SK-N-SH (cell line): ENCODE data around the gene CUX1.

Source experiments
- EP300 ChIP-seq, 2 experiments: IDR thresholded peaks; 2 replicates each; pipeline versions ENCODE4 v1.4.0 to v1.6.1; 2012; ENCODE audit warnings: borderline replicate concordance in 1 of 2, low read depth in 1 of 2, low read length in 1 of 2
- RAD21 ChIP-seq: IDR thresholded peaks from 2 replicates; pipeline ENCODE4 v1.6.1; 2012; ENCODE audit warnings: mild to moderate bottlenecking, low read length
- RFX5 ChIP-seq: IDR thresholded peaks from 2 replicates; pipeline ENCODE4 v1.6.1; 2012; ENCODE audit warnings: mild to moderate bottlenecking, improper control_type of control experiment, low read length
- RXRA ChIP-seq: IDR thresholded peaks from 2 replicates; pipeline ENCODE4 v1.4.0; 2012; ENCODE audit warnings: low read depth, mild to moderate bottlenecking, borderline replicate concordance
- SMC3 ChIP-seq: IDR thresholded peaks from 2 replicates; pipeline ENCODE4 v1.6.1; 2012; ENCODE audit warnings: low read depth, low read length, improper control_type of control experiment

- no peak for TF ChIP-seq SMC3
- peak in 1 of 2 experiments; percentile 82; a peak in 2 of 4 replicates for TF ChIP-seq EP300 (IDR thresholded peaks at IDR 0.05; ENCODE audit: borderline replicate concordance in 1 of 2, low read depth in 1 of 2, low read length in 1 of 2)
- no peak for TF ChIP-seq RFX5
- 0 out of 2 replicates have a peak, but pooled peaks have one; percentile 26 for TF ChIP-seq RAD21
- TF ChIP-seq RXRA: no peak
Observed at GRCh38 chr7:101968720-101969466, 151.5 kb downstream of the CUX1 start.
